H54 (cell line): ENCODE measurements around the gene SLC41A1.
"Not testable (repeated sequence)": the region's sequence is repeated elsewhere in the genome, so short reads cannot be mapped to it uniquely, and the experiment has no call there.

Experiments
- DNase-seq: peaks from one replicate; pipeline ENCODE4 v3.0.0; 2011; ENCODE audit warnings: low spot score, mixed read lengths; ENCODE audit not compliant: insufficient read length
- FAIRE-seq: peaks from 3 replicates; lab custom pipeline; 2011; peaks lifted over from hg19 to GRCh38; lab: Jason Lieb, UNC
- POLR2A ChIP-seq: IDR thresholded peaks from 2 replicates; pipeline ENCODE4 v1.6.1; 2011; ENCODE audit warnings: low read depth, mild to moderate bottlenecking, low read length

SLC41A1 gene

DNA sequence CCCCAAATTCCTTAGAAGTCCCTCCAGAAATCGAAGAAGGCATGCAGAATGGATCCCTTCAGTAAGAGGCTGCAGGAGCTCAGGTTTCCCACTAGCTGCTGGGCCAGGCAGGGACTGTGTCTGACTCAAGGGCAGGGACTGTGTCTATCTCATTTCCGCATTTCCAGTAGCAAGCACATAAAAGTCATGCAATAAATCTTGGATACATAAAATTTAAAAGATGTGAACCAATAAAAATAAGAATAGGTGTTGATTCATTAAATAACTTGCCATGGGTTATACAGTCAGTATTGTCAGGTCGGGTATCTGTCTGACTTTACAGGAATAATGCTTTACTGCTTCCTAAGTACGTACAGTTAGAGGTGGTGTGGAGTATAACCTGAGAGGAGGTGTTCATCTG lies 21.8 kb upstream of the SLC41A1 start:
- no peak for TF ChIP-seq POLR2A
- FAIRE-seq: no peak
- no peak for DNase-seq

DNA sequence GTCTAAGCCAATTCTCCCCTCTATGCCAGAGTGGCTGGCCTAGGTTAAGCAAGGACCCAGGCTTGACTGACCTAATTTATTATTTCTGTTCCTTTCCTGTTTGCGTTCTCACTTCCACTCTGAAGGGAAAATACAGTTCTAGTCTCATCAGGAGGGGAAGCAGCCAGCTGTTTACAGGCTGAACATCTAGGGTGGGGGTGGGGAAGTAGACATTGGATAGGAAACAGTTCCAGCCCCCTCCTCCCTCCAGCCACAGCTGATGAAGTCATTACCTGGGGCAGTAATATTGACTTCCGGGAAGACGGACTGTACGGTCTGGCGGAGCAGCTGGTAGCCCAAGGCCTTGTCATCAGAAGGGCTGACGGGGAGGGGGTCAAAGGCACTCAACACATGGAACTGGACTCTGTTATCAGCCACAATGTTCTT lies 19.3 kb upstream of the SLC41A1 start:
- no peak for TF ChIP-seq POLR2A

DNA sequence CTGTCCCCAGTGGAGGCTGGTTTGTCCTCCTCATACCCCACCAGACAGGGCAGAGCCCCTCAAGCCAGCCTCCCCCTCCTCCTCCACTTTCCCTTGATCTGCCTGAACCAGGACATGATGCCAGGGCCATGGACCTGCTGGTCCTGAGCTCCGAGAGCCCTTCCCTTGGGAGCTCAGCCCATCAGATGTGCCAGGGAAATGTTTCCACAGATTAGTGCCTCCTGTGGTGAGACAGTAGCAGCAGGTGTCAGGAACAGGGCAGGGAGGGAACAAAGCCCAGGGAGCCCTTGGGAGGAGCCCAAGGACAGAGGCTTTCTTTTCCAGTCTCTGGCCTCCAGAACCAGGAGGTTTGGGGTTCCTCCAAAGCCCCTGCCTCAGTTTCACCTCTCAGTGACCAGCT lies 14.6 kb upstream of the SLC41A1 start:
- FAIRE-seq: no peak
- TF ChIP-seq POLR2A: no peak

More for the DNA sequence above, 19.3 kb upstream of the SLC41A1 start:
- FAIRE-seq (no peak), DNase-seq (no peak)

DNA sequence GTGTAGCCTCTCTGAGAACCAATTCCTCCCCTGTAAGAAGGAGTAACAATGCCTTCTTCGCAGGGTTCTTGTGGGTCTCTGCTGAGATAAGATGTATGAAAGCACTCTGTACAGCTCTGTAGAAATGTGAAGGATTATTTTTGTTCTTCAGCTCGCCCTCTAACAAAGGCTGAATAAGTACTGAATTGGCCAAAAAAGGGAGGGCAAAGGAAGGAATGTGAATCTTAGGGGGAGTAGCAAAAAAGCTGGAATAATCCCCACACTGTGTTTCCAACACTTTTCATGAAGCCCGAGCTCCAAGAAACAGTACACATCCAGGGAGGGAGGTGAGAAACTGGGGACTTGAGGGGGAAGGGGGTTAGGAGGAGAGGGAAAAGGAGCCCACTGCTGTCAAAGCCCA lies 14.0 kb upstream of the SLC41A1 start:
- TF ChIP-seq POLR2A: no peak
- DNase-seq (no peak), FAIRE-seq (no peak)

More for the DNA sequence above, 14.6 kb upstream of the SLC41A1 start:
- no peak for DNase-seq

DNA sequence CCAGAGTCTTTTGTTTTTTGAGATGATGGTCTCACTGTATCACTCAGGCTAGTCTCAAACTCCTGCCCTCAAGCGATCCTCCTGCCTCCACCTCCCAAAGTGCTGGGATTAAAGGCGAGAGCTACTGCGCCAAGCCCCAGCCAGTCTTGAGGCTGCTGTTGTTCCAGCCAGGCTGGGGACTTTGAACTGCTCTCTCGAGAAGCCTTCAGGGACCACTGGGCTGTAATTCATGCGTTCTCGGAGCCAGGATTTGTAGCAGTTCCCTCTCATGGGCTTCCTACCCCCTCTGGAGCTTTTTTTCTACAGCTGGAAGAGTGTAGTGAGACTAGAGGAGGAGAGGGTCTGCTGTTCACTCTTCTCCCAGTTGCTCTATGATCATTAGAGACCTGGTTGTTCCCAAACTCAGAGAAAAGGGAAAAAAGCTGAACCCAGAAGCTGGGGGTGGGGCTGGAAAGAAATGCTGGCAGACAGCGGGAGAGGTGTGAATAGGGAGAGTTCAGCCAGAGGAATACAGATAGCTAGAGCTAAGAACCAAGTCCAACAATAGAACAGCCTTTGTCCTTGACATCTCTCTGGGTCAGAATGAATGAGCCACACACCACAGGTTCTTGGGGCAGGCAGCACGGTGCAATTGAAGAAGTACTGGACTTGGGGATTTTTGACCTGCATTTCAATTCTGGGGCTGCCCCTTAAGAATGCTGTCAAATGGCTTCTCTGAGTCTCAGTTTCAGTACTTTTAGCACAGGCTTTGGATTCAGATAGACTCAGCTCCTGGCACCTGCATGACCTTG lies 13.2 kb upstream of the SLC41A1 start:
- FAIRE-seq (no peak), DNase-seq (no peak)
- no peak for TF ChIP-seq POLR2A

DNA sequence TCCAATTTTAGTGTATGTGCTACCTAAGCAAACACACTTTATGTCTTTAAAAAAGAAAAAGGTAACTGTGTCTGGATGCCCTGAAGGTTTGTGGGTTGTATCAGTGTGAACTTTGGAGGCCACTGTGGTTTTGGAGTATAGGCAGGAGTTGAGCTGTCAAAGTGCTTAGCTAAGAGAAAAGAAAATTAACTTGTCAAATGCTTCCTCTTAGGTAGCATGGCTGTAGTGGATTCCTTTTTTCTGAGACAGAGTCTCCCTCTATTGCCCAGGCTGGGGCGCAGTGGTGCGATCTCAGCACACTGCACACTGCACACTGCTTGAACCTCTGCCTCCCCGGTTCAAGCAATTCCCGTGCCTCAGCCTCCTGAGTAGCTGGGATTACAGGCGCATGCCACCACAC lies 11.2 kb upstream of the SLC41A1 start:
- DNase-seq: no peak
- TF ChIP-seq POLR2A: no peak
- FAIRE-seq: no peak

DNA sequence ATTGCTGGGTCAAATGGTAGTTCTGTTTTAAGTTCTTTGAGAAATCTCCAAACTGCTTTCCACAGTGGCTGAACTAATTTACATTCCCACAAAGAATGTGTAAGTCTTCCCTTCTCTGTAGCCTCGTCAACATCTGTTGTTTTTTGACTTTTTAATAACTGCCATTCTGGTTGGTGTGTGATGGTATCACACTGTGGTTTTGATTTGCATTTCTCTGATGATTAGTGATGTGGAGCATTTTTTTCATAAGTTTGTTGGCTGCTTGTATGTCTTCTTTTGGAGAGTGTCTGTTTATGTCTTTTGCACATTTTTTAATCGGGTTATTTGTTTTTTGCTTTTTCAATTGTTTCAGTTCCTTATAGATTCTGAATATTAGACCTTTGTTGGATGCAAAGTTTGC lies 10.3 kb upstream of the SLC41A1 start:
- DNase-seq, FAIRE-seq: not testable (repeated sequence)

DNA sequence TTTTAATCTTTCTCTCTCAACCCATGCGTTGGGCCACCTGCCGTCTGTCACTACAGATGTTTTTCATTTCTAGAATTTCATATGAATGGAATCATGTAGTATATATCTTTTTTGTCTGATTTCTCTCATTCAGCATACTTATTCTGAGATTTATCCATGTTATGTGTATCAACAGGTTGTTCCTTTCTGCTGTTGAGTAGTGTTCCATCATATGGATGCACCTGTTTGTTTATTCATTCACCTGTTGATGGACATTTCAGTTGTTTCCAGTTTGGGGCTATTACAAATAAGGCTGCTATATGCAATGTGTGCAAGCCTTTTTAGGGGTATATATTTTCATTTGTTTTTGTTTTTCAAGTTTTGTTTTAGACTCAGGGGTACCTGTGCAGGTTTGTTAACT lies 9.4 kb upstream of the SLC41A1 start:
- no peak for DNase-seq
- FAIRE-seq: no peak

DNA sequence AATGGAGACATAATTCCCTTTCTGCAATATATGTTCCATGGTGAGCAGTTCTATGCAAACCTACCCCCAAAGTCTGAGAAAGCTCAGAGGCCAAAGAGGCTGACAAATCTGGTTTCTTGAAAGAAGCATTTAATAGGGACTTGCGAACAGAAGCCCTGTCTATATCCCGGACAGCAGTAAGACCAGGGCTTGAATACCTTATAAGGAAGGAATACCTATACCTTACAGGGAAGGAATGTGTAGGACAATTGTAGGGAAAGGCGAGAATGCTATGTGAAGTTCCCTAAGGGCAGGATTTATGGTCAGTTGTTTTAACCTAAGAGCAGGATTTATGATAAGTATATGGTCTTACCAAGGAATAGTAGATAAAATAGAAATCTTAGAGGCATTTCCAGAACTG lies 5.0 kb upstream of the SLC41A1 start:
- FAIRE-seq (no peak), DNase-seq (no peak)
- TF ChIP-seq POLR2A: no peak

More for the DNA sequence above, 9.4 kb upstream of the SLC41A1 start:
- TF ChIP-seq POLR2A: no peak

DNA sequence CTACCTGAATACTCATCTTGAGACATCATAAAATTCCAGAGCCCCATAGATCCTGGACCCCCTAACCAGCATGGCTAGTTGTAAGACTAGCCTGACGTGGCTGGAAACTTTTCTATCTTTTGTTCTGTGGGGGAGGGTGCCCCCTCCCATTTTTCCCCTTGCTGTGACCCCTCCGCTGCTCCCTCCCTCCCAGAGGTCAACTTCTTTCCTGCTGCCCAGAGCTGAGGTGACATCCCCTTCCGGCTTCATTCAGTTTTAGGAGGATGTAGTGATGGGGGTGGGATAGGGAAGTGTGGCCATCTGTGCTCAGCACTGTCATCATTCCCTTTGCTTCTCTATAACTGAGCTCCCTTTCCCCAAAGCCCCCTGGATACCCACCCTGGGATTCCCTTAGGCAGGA lies 4.4 kb upstream of the SLC41A1 start:
- TF ChIP-seq POLR2A: no peak
- FAIRE-seq (no peak), DNase-seq (no peak)

DNA sequence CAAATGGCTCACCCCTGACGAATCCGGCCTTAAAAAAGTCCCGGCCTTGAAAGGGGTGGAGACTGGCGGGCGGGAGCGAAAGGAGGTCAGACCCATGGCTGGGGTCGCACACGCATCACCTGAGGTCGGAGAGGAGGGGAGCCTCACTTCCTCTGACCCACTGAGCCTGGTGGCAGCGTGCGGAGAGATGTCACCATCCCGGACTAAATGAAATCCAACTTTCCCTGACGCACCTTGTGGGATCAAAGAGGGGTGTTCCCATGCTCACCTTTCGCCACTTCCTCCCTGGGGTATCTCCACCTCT lies 709 bp upstream of the SLC41A1 start:
- TF ChIP-seq POLR2A: no peak
- DNase-seq (no peak), FAIRE-seq (no peak)

DNA sequence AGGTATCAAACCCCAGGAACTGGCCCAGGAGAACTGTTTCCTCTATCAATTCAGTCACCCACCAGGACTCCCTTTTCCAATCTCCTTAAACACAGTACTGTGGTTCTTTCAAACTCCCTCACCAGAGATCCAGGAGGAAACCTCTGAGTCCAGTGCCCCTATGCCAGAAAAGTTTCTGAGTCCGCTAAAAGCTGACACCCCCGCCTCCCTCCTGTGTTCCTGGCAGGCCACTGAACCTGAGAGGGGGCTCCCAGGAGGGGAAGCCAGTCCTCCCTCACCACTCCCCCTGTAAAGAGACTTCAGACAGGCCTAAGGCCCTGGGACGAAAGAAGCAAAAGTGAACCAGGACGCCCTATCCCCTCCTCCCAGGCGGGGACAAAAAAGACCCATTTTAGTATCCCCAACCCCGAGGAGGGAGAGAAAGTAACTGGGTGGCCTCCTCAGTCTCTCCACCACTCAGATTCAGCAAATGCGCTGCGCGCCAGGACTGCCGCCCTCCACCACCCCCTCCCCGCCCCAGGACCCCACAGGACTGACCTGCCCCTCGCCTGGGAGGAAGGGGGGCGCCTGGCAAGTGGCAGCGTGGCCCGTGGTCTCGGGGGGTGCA lies 624 bp downstream of the SLC41A1 start:
- DNase-seq (peak; percentile 45), FAIRE-seq (no peak)
- no peak for TF ChIP-seq POLR2A

DNA sequence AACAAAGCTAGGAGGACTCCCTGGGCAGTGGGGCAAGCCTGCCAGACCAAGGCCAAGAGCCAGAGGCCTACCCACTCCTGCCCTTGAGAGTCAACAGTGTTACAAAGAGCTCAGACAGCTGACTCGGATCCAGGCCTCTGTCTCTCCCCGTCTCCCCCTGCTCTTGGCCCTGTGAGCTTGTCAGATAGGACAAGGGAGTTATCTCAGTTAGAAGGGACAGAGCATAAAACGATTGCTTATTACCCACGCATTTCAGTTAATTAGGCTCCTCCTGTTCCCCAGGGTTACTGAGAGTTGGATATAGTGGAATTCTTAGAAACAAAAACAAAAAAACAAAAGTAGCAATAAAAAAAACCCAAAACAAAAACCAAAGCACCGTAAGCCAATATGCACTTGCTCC lies 1.3 kb downstream of the SLC41A1 start:
- TF ChIP-seq POLR2A: no peak
- FAIRE-seq (no peak), DNase-seq (no peak)

DNA sequence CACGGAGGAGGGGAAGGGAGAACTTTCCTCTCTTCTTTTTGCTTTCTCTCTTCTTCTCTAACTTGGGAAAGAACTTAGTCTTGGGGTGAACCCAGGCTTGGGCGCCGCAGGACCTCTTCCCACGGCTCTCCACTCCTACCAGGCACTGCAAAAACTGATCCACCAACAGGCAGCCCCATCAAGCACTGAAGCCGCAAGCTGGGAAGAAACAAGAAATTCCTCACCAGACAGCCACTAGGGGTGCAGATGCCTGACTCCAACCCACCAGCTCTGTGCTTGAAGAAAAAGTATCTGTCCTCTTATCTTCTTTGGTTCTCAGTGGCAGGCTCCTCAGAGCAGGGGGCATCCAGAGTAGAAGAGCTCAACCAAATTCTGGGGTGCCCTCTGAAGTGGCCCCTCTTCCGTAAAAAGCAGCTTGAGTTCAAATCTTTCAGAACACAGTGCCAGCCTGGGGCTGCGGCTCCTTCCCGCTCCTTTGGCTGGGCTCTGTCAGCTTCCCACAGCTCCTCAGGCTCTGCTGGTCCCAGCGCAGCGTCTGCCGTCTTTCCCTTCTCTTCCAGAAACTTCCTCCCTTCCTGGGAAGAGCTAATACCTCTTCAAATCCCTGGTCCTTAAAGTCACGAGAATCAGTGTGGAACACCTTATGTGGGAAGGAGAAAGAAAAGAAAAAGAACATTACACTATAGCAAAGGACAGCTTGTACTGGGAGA lies 2.4 kb downstream of the SLC41A1 start:
- DNase-seq: no peak
- no peak for FAIRE-seq
- TF ChIP-seq POLR2A: no peak
